GM06990 (cell line): ENCODE results near the gene MAD1L1.
"Not testable (repeated sequence)": the region's sequence is repeated elsewhere in the genome, so short reads cannot be mapped to it uniquely, and the experiment has no call there.

Experiments used
- DNase-seq: peaks from one replicate; pipeline ENCODE4 v3.0.0-alpha.2; 2011; ENCODE audit not compliant: insufficient read length; ENCODE audit errors: extremely low read depth
- H3K27me3 ChIP-seq: replicated peaks from 2 replicates; pipeline ENCODE4 v1.6.0; 2011; ENCODE audit warnings: low read length; ENCODE audit not compliant: control insufficient read depth, insufficient read depth
- H3K36me3 ChIP-seq: 2 replicates; pipeline ENCODE4 v1.5.1; 2011; ENCODE audit warnings: low read length; ENCODE audit not compliant: control insufficient read depth, insufficient read depth
- H3K4me3 ChIP-seq: replicated peaks from 2 replicates; pipeline ENCODE4 v1.5.1; 2011; ENCODE audit warnings: low read depth, mild to moderate bottlenecking, control low read depth, low read length
- CTCF ChIP-seq: IDR thresholded peaks from 2 replicates; pipeline ENCODE4 v1.5.1; 2011; ENCODE audit warnings: low read length, control low read depth, mild to moderate bottlenecking, inconsistent platforms; ENCODE audit not compliant: insufficient read depth, poor library complexity, severe bottlenecking

The MAD1L1 gene

GRCh38 chr7:2163600-2164555 lies 68.9 kb downstream of the MAD1L1 start:
- peaks cover 4% of the 10 kb centered on the region for H3K36me3 ChIP-seq
- no peak for DNase-seq
- H3K27me3 ChIP-seq, result no peaks in the 10 kb centered on the region
- H3K4me3 ChIP-seq, result no peak overlapping the region
- no peak for TF ChIP-seq CTCF

DNA sequence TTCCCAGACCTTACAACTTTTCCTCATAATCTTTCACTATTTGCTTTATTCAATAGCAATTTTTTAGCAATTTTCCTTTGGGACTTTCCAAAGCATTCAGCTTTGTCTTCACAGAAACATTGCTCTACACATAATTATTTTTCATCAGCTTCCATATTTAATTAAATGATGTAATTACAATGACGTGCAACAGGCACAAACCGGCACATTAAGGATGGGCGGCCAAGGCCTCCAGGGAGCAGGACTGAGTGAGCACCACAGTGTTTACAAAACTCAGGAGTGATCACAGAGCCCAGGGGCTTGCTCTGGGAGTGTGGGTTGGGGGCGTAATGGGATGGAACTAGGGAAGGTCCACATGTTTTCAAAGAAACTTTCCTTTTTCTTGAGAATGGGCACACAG lies 69.8 kb downstream of the MAD1L1 start:
- TF ChIP-seq CTCF, result no peak
- H3K27me3 ChIP-seq, result no peaks in the 10 kb centered on the region

GRCh38 chr7:2162004-2162902 lies 70.5 kb downstream of the MAD1L1 start:
- not testable (repeated sequence) for DNase-seq, H3K27me3 ChIP-seq, H3K4me3 ChIP-seq, H3K36me3 ChIP-seq

More for the DNA sequence above, 69.8 kb downstream of the MAD1L1 start:
- no peak overlapping the region for H3K4me3 ChIP-seq
- no peak for DNase-seq
- peaks cover 5% of the 10 kb centered on the region for H3K36me3 ChIP-seq

- no peak for DNase-seq
Measured at GRCh38 chr7:2159176-2159520, 73.6 kb downstream of the MAD1L1 start.

DNA sequence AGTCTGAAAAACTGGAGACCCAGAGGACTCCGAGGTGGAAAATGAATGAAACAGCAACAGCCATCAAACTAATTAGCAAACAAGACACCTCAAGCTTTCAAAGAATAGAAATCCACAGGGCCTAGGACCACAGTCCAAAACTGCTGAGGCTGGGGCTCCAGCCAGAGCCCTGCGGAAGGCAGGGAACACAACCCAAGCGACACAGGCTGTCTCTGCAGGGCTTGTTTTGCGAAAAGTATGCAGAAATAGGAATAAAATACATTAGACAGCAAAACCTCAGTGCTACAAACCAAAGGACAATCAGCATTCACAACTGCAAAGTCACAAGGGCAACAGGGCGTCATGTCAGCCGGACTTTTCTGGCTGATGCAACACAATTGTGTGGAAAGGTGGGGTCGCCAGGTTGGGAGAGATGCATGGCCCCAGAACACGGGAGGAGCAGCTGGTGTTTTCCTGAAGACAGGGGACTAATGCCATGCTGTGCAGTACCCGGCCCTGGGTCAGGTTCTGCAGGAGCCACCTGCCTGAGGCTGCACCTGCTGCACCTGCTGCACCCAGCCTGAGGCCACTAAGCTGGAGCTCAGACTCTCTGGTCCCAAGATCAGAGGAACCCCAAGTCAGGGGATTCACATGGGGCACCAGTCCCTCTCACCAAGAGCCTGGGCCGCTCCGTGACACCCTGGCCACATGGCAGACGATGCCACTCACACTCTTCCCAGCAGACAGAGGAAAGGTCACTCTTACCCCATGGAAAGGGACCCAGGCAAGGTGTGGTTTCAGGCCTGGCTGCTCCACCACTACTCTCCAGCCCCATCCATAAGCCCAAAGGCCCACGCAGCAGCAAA lies 74.2 kb downstream of the MAD1L1 start:
- no peak for DNase-seq
- no peak for TF ChIP-seq CTCF
- no peak overlapping the region for H3K4me3 ChIP-seq
- H3K27me3 ChIP-seq, result no peaks in the 10 kb centered on the region
- H3K36me3 ChIP-seq, result peaks cover 1% of the 10 kb centered on the region

More at GRCh38 chr7:2159176-2159520, 73.6 kb downstream of the MAD1L1 start:
- Histone ChIP-seq H3K4me3 (no peak overlapping the region), H3K27me3 (no peaks in the 10 kb centered on the region), H3K36me3 (peaks cover 3% of the 10 kb centered on the region)
- no peak for TF ChIP-seq CTCF
